GM15510 (cell line): ENCODE measurements around the gene CCND2.

ENCODE experiments used
- POLR2A ChIP-seq: IDR thresholded peaks from 3 replicates; pipeline ENCODE4 v1.6.1; 2011; ENCODE audit warnings: borderline replicate concordance; ENCODE audit not compliant: insufficient read length; ENCODE audit errors: extremely low read depth

Gene CCND2

DNA sequence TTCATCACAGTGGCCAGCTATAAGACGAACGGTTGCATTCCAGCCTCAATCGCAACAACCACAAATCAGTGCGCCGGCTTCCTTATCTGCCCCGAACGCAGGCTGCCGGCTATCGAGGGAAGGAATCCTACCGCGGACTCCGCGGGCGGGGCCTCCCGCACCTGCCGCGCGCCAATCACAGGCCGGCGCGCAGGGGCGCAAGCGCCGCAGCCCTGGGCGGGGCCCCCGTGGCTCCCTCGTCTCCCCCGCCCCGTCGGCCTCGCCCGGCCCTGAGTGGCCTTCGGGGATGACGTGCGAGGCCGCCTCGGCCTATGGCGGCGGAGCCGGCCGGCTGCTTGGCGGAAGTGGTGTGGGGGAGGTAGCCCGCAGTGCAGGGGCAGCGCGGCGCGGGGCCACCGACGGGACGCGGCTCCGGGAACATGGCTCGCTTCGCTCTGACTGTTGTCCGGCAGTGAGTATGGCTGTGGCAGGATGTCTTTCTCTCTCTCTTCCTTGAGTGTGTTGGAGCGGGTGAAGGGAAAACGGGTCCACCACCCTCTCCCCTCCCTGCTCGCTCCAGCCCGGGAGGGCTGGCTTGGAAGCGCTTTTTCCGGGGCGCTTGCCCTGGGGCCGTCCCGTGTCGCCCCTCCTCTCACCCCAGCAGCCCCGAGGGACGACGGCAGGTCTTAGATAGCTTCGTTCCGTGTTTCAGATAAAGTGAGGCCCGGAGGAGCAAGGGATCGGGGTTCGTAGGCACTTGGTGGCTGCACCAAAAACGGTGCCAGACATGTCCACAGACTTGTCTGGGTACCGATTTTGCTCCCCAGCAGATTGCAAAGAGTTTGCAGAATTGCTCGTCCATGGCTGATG lies 47.5 kb downstream of the CCND2 start, which contains the start of gene TIGAR:
Gene TIGAR (plus strand): TSS at position 361 of the 849 bp plus-strand sequence. CDS start 59 bp downstream, at position 420.
- peak; percentile 94 for TF ChIP-seq POLR2A

DNA sequence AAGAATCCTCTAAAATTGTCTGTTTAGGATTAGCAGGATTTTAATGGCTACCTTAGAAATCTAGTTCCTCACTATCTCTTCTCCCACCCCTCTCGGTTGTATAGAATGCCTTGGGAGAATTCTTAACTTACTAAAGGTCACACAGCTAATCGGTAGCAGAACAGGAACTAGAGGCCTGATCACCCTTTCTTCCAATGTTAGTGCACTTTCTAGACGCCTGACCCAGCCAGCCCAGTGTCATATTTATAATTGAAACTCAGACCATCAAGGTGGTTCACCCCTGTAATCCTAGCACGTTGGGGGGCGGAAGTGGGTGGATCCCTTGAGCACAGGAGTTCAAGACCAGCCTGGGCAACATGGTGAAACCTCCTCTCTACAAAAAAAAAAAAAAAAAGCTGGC lies 49.2 kb downstream of the CCND2 start:
- TF ChIP-seq POLR2A: no peak
